ENCODE results near the gene CDCA5.

Gene CDCA5

DNA sequence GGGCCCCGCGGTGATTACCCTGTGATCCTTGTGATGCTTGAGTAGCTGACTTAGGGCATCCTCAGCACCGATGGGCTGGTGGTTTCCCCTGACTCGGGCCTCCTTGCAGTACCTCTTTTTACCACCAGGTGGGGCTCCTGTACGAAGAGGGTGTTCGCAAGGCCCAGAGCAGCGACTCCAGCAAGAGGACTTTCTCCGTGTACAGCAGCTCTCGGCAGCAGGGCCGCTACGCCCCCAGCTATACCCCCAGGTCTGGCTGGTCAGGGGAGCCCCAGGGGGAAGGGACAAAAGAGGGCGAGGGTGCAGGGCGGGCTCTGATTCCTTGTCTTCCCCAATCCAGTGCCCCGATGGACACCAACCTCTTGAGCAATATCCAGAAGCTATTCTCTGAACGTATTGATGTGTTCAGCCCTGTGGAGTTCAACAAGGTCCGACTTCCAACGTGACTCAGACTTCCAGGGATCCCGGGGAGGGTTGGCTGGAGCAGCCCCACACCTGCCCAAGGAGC, 26.6 kb upstream of the CDCA5 start:
- Histone ChIP-seq H3K27ac (ENCODE audit: low read length) (no peak overlapping the region), H3K9ac (ENCODE audit: low read length) (no peak overlapping the region)

DNA sequence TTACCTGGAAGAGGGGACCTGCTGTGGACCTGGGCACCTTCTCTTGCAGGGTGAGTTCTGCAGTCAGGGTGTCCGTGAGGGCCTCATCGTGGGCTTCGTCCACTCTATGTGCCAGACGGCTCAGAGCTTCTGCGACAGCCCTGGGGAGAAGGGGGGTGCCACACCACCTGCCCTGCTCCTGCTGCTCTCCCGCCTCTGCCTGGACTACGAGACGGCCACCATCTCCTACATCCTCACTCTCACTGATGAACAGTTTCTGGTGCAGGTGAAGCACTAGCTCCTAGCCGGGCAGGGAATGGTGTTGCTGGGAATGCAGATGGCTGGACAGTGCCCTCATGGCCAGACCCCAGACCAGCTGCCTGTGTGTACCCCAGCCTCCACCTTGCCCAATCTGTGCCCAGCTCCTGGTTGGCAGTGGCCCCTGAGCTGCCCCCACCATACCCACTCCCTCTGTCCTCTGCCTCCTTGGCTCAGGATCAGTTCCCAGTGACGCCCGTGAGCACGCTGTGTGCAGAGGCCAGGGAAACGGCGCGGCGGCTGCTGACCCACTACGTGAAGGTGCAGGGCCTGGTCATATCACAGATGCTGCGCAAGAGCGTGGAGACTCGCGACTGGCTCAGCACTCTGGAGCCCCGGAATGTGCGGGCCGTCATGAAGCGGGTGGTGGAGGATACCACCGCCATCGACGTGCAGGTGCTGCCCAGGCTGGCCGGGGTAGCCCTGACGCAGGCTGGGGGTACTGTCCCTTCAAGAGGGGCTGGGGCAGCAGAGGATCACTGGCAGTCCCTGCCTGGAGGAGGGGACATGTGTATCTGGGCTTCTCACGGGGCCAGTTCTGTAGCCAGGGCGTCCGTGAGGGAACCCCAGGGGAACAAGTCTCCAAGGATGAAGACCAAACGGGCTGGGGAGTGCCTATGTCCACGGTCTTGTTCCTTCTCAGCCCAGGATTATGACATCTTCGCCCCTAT, 25.7 kb upstream of the CDCA5 start:
- no peaks in the 10 kb centered on the region for H3K9me3 ChIP-seq (ENCODE audit: control insufficient read depth, low read depth, low read length)
- H3K4me1 ChIP-seq (ENCODE audit: control insufficient read depth, low read depth, low read length) = peaks cover 5% of the 10 kb centered on the region
- H3K27ac ChIP-seq (ENCODE audit: low read length) = no peak overlapping the region
- no peaks in the 10 kb centered on the region for H3K36me3 ChIP-seq (ENCODE audit: control insufficient read depth, low read depth, low read length)
- no peak overlapping the region for H3K4me3 ChIP-seq (ENCODE audit: low read length)
- no peak overlapping the region for H3K9ac ChIP-seq (ENCODE audit: low read length)
- no peaks in the 10 kb centered on the region for H3K27me3 ChIP-seq (ENCODE audit: control insufficient read depth, insufficient read depth, low read length)

More for the DNA sequence above, 26.6 kb upstream of the CDCA5 start:
- peaks cover 5% of the 10 kb centered on the region for H3K4me1 ChIP-seq (ENCODE audit: control insufficient read depth, low read depth, low read length)
- H3K4me3 ChIP-seq (ENCODE audit: low read length) = no peak overlapping the region
- no peaks in the 10 kb centered on the region for H3K27me3 ChIP-seq (ENCODE audit: control insufficient read depth, insufficient read depth, low read length)
- H3K9me3 ChIP-seq (ENCODE audit: control insufficient read depth, low read depth, low read length) = no peaks in the 10 kb centered on the region
- no peaks in the 10 kb centered on the region for H3K36me3 ChIP-seq (ENCODE audit: control insufficient read depth, low read depth, low read length)

DNA sequence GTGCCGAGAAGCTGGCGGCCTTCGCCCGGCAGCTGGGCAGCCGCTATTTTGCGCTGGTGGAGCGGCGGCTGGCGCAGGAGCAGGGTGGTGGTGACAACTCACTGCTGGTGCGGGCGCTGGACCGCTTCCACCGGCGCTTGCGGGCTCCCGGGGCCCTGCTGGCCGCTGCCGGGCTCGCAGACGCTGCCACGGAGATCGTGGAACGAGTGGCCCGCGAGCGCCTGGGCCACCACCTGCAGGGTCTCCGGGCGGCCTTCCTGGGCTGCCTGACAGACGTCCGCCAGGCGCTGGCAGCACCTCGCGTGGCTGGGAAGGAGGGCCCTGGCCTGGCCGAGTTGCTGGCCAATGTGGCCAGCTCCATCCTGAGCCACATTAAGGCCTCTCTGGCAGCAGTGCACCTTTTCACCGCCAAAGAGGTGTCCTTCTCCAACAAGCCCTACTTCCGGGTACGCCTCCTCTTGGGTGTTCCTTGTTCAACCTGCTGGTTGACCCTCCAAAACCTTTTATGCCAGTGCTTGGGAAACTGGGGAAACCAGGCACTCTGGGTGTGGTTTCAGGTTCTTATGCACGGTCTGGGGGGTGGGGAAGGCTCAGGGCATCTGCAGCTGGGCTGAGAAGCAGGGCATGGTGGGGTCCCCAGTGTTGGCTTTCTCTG, 24.8 kb upstream of the CDCA5 start:
- H3K27ac ChIP-seq (ENCODE audit: low read length) = no peak overlapping the region
- no peaks in the 10 kb centered on the region for H3K27me3 ChIP-seq (ENCODE audit: control insufficient read depth, insufficient read depth, low read length)
- peaks cover 5% of the 10 kb centered on the region for H3K4me1 ChIP-seq (ENCODE audit: control insufficient read depth, low read depth, low read length)
- H3K9ac ChIP-seq (ENCODE audit: low read length) = no peak overlapping the region
- H3K4me3 ChIP-seq (ENCODE audit: low read length) = no peak overlapping the region
- H3K36me3 ChIP-seq (ENCODE audit: control insufficient read depth, low read depth, low read length) = no peaks in the 10 kb centered on the region
- H3K9me3 ChIP-seq (ENCODE audit: control insufficient read depth, low read depth, low read length) = no peaks in the 10 kb centered on the region

DNA sequence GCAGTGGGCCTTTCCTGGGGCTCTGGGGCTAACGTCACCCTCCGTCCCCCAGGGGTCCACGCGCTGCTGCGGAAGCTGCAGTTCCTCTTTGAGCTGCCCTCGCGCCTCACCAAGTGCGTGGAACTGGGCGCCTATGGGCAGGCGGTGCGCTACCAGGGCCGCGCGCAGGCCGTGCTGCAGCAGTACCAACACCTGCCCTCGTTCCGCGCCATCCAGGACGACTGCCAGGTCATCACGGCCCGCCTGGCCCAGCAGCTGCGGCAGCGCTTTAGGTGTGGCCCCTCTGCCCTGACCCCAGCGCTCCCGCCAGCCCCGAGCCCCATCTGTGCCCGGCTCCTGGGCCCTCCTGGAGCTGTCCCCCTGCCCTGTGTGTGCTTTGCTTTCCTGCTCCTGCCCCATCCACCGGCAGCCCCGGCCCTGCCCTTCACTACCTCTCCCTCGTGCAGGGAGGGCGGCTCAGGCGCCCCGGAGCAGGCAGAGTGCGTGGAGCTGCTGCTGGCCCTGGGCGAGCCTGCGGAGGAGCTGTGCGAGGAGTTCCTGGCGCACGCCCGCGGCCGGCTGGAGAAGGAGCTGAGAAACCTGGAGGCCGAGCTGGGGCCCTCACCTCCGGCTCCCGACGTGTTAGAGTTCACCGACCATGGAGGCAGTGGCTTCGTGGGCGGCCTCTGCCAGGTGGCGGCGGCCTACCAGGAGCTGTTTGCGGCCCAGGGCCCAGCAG, 24.1 kb upstream of the CDCA5 start:
- Histone ChIP-seq H3K9ac (ENCODE audit: low read length) (no peak overlapping the region), H3K9me3 (ENCODE audit: control insufficient read depth, low read depth, low read length) (no peaks in the 10 kb centered on the region), H3K27me3 (ENCODE audit: control insufficient read depth, insufficient read depth, low read length) (no peaks in the 10 kb centered on the region), H3K27ac (ENCODE audit: low read length) (no peak overlapping the region), H3K36me3 (ENCODE audit: control insufficient read depth, low read depth, low read length) (no peaks in the 10 kb centered on the region), H3K4me3 (ENCODE audit: low read length) (no peak overlapping the region), H3K4me1 (ENCODE audit: control insufficient read depth, low read depth, low read length) (no peaks in the 10 kb centered on the region)

DNA sequence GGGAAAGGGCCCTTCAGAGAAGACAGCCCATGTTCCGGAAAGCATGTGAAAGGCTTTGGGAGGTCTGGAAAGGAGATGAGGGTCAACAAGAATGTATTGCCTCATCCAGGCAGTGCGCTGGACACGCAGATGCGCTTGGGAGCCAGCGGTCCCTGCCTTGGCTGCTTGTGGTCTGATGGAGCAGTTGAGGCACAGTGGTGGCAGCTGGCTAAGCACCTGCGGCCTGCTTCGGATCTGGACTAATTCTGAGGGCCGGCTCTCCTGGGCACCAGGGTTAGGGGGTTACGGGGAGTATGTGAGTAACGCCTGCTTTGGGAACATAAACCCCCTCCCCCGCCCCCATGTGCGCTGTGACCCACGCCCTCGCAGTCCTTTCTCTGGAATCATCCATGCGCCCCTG, 23.2 kb upstream of the CDCA5 start:
- H3K4me3 ChIP-seq (ENCODE audit: low read length) = no peak overlapping the region
- no peaks in the 10 kb centered on the region for H3K9me3 ChIP-seq (ENCODE audit: control insufficient read depth, low read depth, low read length)
- no peaks in the 10 kb centered on the region for H3K27me3 ChIP-seq (ENCODE audit: control insufficient read depth, insufficient read depth, low read length)
- no peak overlapping the region for H3K27ac ChIP-seq (ENCODE audit: low read length)
- no peaks in the 10 kb centered on the region for H3K4me1 ChIP-seq (ENCODE audit: control insufficient read depth, low read depth, low read length)
- H3K36me3 ChIP-seq (ENCODE audit: control insufficient read depth, low read depth, low read length) = no peaks in the 10 kb centered on the region
- H3K9ac ChIP-seq (ENCODE audit: low read length) = no peak overlapping the region

DNA sequence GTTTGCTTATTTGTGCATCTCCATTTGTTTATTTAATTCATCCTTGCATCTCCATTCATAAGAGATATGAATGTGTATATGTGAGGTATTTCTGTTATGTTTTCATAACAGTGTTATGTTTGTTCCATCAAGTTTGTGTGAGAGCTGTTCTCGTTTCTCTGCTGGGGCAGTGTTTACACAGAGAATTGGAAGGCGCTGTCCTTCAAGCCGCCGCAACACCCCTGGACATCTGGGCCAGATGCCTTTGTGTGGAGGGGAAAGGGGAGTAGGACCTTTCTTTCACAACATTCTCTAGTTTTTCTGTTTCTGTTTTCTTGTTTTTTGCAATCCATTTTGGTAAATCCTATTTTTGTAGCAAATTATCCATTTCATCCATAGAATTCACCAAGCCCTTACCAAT, 20.8 kb upstream of the CDCA5 start:
- Histone ChIP-seq H3K9ac (ENCODE audit: low read length) (no peak overlapping the region), H3K4me3 (ENCODE audit: low read length) (no peak overlapping the region), H3K9me3 (ENCODE audit: control insufficient read depth, low read depth, low read length) (no peaks in the 10 kb centered on the region), H3K36me3 (ENCODE audit: control insufficient read depth, low read depth, low read length) (no peaks in the 10 kb centered on the region), H3K4me1 (ENCODE audit: control insufficient read depth, low read depth, low read length) (no peaks in the 10 kb centered on the region), H3K27me3 (ENCODE audit: control insufficient read depth, insufficient read depth, low read length) (no peaks in the 10 kb centered on the region), H3K27ac (ENCODE audit: low read length) (no peak overlapping the region)

DNA sequence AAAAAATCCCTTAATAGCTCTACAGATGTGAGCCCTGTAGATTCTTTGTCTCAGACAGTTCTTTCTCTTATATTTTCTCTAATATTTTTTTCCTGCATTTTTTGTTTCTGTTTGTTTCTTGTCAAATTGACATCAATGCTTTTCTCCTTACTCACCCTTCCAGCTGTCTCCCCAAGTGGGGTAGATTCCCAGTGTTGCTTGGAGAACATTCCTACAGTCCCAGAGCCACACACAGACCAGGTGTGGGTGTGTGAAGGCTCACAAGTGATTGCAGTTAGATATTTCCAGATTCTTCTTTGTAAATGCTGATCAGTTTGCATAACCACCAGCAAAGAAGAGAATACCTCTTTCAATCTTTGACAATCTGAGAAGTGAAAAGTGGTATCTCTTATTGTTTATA, 19.6 kb upstream of the CDCA5 start:
- no peak overlapping the region for H3K9ac ChIP-seq (ENCODE audit: low read length)
- H3K27ac ChIP-seq (ENCODE audit: low read length) = no peak overlapping the region
- H3K36me3 ChIP-seq (ENCODE audit: control insufficient read depth, low read depth, low read length) = no peaks in the 10 kb centered on the region
- no peaks in the 10 kb centered on the region for H3K27me3 ChIP-seq (ENCODE audit: control insufficient read depth, insufficient read depth, low read length)
- H3K4me3 ChIP-seq (ENCODE audit: low read length) = no peak overlapping the region
- H3K4me1 ChIP-seq (ENCODE audit: control insufficient read depth, low read depth, low read length) = no peaks in the 10 kb centered on the region
- no peaks in the 10 kb centered on the region for H3K9me3 ChIP-seq (ENCODE audit: control insufficient read depth, low read depth, low read length)

DNA sequence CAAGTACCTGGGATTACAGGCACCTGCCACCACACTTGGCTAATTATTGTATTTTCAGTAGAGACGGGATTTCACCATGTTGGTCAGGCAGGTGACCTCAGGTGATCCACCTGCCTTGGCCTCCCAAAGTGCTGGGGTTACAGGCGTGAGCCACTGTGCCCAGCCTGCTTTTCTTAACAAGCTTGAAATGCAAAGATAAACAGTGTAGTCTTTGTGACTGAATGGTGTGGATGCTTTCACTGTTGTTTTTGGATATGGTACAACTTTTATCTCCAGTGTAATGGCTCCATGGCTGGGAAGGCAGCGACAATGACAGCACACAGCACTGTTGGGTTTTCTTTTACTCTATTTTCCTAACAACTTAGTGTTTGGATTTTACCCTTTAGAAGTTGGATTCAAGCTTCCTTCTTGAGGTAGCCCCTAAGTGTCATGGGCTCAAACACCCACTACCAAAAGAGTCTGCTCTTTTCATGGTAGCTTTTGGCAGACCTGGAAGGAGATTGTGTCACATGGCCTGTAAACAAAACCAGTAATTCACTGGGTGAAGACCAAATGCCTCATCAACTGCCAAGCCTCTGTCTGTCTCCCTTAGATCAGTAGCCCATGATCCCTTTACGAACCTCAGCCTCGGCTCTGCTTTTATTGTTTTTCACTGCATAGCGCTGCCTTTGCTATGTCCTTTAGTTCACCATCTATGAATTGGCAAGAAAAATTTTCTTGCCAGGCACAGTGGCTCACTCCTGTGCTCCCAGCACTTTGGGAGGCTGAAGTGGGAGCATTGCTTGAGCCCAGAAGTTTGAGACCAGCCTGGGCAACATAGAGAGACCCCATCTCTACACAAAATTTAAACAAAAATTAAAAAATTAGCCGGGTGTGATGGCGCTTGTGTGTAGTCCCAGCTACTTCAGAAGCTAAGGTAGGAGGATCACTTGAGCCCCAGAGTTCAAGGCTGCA, 18.6 kb upstream of the CDCA5 start:
- H3K9ac ChIP-seq (ENCODE audit: low read length) = no peak overlapping the region
- H3K36me3 ChIP-seq (ENCODE audit: control insufficient read depth, low read depth, low read length) = no peaks in the 10 kb centered on the region
- no peaks in the 10 kb centered on the region for H3K27me3 ChIP-seq (ENCODE audit: control insufficient read depth, insufficient read depth, low read length)
- H3K27ac ChIP-seq (ENCODE audit: low read length) = no peak overlapping the region
- H3K4me3 ChIP-seq (ENCODE audit: low read length) = no peak overlapping the region
- H3K9me3 ChIP-seq (ENCODE audit: control insufficient read depth, low read depth, low read length) = no peaks in the 10 kb centered on the region
- H3K4me1 ChIP-seq (ENCODE audit: control insufficient read depth, low read depth, low read length) = no peaks in the 10 kb centered on the region

DNA sequence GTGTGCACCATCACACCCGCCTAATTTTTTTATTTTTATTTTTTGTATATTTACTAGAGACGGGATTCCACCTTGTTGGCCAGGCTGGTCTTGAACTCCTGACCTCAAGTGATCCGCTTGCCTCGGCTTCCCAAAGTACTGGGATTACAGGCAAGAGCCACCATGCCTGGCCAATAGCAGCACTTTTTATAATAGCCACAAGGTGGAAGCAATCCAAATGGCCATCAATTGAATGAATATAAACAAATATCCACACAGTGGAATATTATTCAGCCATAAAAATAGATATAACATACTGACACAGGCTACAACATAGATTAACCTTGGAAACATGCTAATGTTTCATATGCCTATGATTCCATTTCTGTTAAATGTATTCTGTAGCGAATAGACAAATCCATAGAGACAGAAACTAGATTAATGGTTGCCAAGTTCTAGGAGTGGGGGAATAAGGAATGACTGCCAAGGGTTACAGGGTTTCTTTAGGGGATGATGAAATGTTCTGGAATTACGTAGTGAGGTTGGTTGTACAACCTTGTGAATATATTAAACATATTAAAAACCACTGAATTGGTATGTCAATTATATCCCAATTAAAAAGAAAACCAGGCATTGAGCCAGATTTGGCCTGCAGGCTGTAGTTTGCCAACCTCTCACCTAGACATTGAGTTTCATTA, 17.0 kb upstream of the CDCA5 start:
- H3K9me3 ChIP-seq (ENCODE audit: control insufficient read depth, low read depth, low read length) = no peaks in the 10 kb centered on the region
- H3K36me3 ChIP-seq (ENCODE audit: control insufficient read depth, low read depth, low read length) = no peaks in the 10 kb centered on the region
- H3K4me1 ChIP-seq (ENCODE audit: control insufficient read depth, low read depth, low read length) = peaks cover 5% of the 10 kb centered on the region
- no peak overlapping the region for H3K9ac ChIP-seq (ENCODE audit: low read length)
- H3K27ac ChIP-seq (ENCODE audit: low read length) = no peak overlapping the region
- H3K27me3 ChIP-seq (ENCODE audit: control insufficient read depth, insufficient read depth, low read length) = no peaks in the 10 kb centered on the region
- no peak overlapping the region for H3K4me3 ChIP-seq (ENCODE audit: low read length)

DNA sequence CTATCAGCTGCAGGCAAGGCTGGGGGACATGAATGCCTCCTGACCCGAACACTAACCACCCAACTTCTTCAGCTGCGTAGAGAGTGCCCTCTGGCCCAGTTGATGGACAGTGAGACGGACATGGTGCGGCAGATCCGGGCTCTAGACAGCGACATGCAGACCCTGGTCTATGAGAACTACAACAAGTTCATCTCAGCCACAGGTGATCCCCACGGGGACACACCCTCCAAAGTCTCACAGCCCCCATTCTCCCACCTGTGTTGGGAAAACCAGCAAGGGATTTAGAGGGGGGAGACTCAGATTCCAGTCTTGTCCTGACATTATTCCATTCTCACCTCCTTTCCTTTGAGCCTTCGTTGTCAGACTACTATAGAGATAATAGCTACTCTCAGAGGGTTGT, 13.1 kb upstream of the CDCA5 start:
- Histone ChIP-seq H3K36me3 (ENCODE audit: control insufficient read depth, low read depth, low read length) (no peaks in the 10 kb centered on the region), H3K9me3 (ENCODE audit: control insufficient read depth, low read depth, low read length) (no peaks in the 10 kb centered on the region), H3K4me1 (ENCODE audit: control insufficient read depth, low read depth, low read length) (peaks cover 7% of the 10 kb centered on the region), H3K4me3 (ENCODE audit: low read length) (peak overlapping the region; percentile 90), H3K27ac (ENCODE audit: low read length) (no peak overlapping the region), H3K9ac (ENCODE audit: low read length) (no peak overlapping the region), H3K27me3 (ENCODE audit: control insufficient read depth, insufficient read depth, low read length) (no peaks in the 10 kb centered on the region)

All from iPS-18a (cell line).